Coronary artery (tissue), 2 donors: ENCODE data around the gene TANGO2.
A peak's percentile ranks its signal among the peaks of the same experiment; 100 is the strongest.

Experiments
- DNase-seq: peaks from one replicate; pipeline ENCODE4 v3.0.0-alpha.2; 2017; ENCODE audit warnings: low spot score
- H3K27ac ChIP-seq, 2 donors: fragments of 200-600 bp; sonication (generic); one replicate each; pipeline ENCODE4 v1.5.1; 2016 to 2019
- H3K4me3 ChIP-seq: fragments of 200-600 bp; sonication (generic); 2 replicates; pipeline ENCODE4 v1.5.1; 2016; ENCODE audit warnings: mild to moderate bottlenecking, moderate library complexity
- CTCF ChIP-seq: fragments of 200-600 bp; sonication (generic); IDR thresholded peaks from one replicate; pipeline ENCODE4 v1.5.1; 2019; ENCODE audit warnings: antibody characterized with exemption

TANGO2 gene

DNA sequence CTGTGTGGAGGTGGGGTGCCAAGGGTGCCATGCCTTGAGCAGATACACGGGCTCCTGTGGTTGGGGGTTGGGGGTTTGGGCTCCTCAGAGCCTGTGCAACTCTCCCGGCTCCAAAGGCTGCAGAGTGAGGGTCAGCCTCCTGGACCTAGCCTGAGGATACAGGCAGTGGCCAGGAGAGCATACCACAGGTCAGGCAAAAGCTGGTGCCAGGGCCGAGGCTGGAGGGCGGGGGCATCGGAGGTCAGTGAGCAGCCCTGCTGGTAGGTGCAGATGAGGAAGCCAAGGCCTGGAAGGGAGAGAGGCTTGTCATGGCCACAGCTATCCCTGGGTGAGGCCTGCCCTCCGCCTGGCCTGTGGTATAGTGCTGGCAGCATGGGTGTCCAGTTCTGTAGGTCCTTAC, 33.6 kb downstream of the TANGO2 start:
- Histone ChIP-seq H3K4me3 (no peak overlapping the region), H3K27ac (no peak overlapping the region)
- no peak for TF ChIP-seq CTCF
- no peak for DNase-seq

DNA sequence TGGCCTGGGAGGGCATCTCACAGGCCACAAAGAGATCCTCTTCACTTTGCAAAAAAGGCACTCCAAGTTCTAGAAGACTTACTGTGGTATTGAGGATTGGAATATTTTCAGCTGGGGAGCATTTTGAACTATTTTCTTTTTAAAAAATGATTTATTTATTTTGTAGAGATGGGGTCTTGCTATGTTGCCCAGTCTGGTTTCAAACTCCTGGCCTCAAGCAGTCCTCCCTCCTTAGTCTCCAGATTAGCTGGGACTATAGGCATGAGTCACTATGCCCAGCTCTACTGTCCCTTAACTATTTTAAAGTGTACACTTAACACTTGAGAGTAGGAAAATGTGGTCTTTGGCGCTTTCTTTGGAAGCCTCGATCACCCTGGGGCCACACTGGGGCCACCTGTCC, 34.2 kb downstream of the TANGO2 start:
- Histone ChIP-seq H3K4me3 (no peak overlapping the region), H3K27ac (no peak overlapping the region)
- DNase-seq: no peak
- TF ChIP-seq CTCF: no peak

GRCh38 chr22:20055654-20056053, 34.7 kb downstream of the TANGO2 start:
- TF ChIP-seq CTCF: no peak
- peak; percentile 69 for DNase-seq
- Histone ChIP-seq H3K4me3 (no peak overlapping the region), H3K27ac (no peak overlapping the region)

DNA sequence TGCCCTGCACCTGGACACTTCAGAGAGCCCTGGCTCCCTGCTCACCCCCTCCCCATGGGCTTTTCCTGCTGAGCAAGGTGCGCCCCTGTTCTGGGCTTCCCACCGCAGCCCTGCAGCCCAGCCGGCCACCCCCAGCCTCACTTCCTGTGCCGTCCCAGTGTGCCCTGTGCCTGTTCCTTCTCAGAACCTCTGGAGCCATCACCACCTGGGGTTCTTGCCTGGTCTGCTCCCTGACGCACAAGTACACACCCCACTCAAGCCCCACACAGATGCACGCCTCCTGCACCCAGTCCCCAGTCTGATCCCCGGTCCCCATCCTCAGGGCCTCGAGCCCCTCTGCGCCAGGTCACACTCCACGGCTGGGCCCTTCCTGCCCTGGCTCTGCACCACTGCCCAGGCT, 35.3 kb downstream of the TANGO2 start:
- TF ChIP-seq CTCF: no peak
- Histone ChIP-seq H3K27ac (no peak overlapping the region), H3K4me3 (no peak overlapping the region)
- DNase-seq: no peak

DNA sequence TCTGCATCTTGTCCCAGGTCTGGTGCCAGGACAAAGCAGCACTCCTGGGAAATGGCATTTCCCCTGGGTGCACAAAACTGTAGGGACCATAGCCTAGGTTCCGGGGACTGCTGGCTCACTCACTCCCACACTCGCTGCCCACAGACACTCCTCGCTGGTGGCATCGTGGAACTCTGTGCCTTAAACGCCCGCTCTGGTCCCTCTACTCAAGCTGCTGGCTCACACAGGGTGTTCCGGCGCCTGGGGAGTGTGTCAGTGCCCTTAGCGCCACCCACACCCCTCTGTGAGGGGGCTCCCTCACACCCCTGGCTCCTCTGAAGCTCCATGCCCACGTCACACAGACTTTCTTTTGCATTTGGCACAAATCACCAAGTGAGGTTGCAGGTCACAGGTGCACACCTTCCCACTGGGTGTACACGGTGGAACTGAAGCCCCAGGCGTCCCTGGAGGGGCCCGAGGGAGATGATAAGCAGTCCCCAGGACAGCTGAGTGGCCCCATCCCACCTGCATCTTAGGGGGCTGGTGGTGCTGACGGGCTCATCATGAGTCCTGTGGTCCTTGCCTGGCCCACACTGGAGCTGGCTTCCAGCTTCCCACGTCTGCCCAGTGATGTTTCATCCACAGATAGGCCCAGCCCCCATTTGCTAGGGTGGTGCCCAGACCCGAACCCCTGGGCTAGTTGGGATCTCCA, 35.9 kb downstream of the TANGO2 start:
- peak; percentile 63 for DNase-seq
- no peak for TF ChIP-seq CTCF
- Histone ChIP-seq H3K27ac (no peak overlapping the region), H3K4me3 (no peak overlapping the region)

- H3K4me3 ChIP-seq: no peak overlapping the region
- TF ChIP-seq CTCF: no peak
- DNase-seq: no peak
- H3K27ac ChIP-seq: no peak overlapping the region
Observed at GRCh38 chr22:20057596-20058268, 36.8 kb downstream of the TANGO2 start.
